Tibial nerve (tissue), 4 donors: ENCODE results near the gene PLK4.

ENCODE experiments used
- EP300 ChIP-seq, 2 donors: sonication (generic); formaldehyde crosslinking; IDR thresholded peaks; one replicate each; pipeline ENCODE4 v1.6.1; 2017; ENCODE audit warnings: antibody characterized with exemption in 2 of 2, mild to moderate bottlenecking in 1 of 2
- POLR2A ChIP-seq, 2 donors: fragments of 450-650 bp; IDR thresholded peaks; one replicate each; pipeline ENCODE4 v1.6.1; 2017; ENCODE audit warnings: antibody characterized with exemption in 2 of 2, mild to moderate bottlenecking in 2 of 2, moderate library complexity in 2 of 2
- TF ChIP-seq, protein P1 (sequence below), 5 experiments: fragments of 200-600 bp in 3 of 5; fragments of 450-650 bp in 2 of 5; sonication (generic) in 3 of 5; IDR thresholded peaks; one replicate each; pipeline ENCODE4 v1.5.1; 2016 to 2019; ENCODE audit warnings: antibody characterized with exemption in 5 of 5, mild to moderate bottlenecking in 3 of 5, moderate library complexity in 2 of 5

DNA sequence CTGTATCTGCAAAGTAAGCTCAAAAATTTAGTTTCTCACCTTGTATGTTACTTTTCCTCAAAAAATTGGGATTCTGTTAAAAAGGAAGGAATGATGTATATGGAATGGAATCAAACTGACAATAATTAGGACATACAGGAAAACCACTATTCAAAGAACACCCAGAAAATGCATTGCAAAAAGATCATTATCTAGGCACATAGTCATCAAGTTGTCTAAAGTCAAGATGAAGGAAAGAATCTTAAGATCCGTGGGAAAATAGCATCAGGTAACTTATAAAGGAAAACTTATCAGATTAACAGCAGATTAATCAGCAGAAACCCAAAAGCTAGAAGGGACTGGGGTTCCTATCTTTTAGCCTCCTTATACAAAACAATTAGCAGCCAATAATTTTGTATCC, 23.1 kb upstream of the PLK4 start:
- TF ChIP-seq, protein P1, sequence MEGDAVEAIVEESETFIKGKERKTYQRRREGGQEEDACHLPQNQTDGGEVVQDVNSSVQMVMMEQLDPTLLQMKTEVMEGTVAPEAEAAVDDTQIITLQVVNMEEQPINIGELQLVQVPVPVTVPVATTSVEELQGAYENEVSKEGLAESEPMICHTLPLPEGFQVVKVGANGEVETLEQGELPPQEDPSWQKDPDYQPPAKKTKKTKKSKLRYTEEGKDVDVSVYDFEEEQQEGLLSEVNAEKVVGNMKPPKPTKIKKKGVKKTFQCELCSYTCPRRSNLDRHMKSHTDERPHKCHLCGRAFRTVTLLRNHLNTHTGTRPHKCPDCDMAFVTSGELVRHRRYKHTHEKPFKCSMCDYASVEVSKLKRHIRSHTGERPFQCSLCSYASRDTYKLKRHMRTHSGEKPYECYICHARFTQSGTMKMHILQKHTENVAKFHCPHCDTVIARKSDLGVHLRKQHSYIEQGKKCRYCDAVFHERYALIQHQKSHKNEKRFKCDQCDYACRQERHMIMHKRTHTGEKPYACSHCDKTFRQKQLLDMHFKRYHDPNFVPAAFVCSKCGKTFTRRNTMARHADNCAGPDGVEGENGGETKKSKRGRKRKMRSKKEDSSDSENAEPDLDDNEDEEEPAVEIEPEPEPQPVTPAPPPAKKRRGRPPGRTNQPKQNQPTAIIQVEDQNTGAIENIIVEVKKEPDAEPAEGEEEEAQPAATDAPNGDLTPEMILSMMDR (IDR thresholded peaks at IDR 0.05) = no peak
- no peak for TF ChIP-seq POLR2A (IDR thresholded peaks at IDR 0.05)
- TF ChIP-seq EP300 (IDR thresholded peaks at IDR 0.05) = no peak
